ENCODE results near the gene MGST2. TPM values are rescaled to one million over a fixed set of nuclear protein-coding genes. Genes with fewer than 3 reads are reported as not detected.

Gene MGST2
- total RNA-seq, 8 experiments from 2014 or later = 4.9 to 44.0 (median 9.1) TPM

DNA sequence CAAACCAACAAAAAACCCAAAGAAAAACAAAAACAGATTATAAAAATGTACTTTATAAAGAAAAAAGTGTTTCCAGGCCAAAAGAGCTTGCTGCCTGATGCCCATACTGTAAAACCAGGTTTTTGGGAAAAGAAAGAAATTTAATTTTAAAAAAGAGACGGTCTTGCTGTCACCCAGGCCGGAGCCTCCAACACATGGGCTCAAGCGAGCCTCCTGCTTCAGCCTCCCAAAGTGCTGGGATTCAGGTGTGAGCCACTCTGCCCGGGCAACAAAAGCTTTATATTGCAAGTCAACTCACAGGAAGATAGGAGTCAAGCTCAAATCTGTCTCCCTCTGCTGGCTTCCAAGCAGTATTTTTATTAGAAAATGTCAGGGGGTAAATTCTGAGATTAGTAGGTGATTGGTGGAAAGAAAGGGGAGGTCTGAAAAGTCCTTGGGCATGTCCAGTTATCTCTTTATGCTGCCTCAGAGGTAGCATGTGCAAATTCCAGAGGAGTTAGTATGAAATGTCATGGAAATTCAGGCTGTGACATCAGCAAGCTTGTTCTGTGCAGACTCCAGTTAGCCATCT is 39.4 kb downstream of the MGST2 start:
- H3K27ac ChIP-seq = no peak overlapping the region
- peak in 2 of 8 experiments; percentile 20 to 27 for ATAC-seq (replicated peaks in 6 of 8)
- WGBS, 10 experiments = 40 to 100% (median 94%) methylated on average over 1 to 4 of the region's 4 CpGs; no CpG with 5 or more reads in 2 of the 10 experiments
- H3K4me1 ChIP-seq (replicated peaks in 1 of 2) = no peaks in the 10 kb centered on the region
- in situ Hi-C loops (cut with MboI; ENCODE audit: low pct_unique_long_range_greater_than_20kb in 2 of 9, low sequenced_read_pairs in 9 of 9, unreplicated experiment in 9 of 9) = no loop called here
- no peak overlapping the region for H3K4me3 ChIP-seq

DNA sequence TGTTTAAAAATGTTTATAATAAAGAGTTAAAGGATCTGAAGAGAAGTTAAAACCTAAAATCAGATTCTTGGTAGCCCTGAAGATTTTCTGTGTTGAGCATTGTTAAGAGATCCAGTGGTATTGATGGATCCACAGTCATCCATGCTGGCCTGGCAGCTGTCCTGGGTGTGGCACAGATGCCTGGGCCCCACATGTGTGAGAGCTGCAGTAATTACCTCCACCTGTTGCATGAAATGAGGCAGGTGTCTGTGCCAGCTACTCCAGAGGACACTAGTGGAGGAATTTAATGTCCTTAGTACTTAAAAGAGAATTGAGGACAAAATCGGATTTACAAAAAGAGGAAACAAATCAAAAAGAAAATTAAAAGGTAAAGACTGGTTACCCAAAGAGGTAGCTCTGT is 44.0 kb downstream of the MGST2 start:
- Histone ChIP-seq H3K27ac (no peak overlapping the region), H3K4me3 (no peak overlapping the region), H3K4me1 (replicated peaks in 1 of 2) (no peaks in the 10 kb centered on the region)
- no peak for ATAC-seq (replicated peaks in 6 of 8)
- WGBS, 10 experiments = 33 to 100% (median 60%) methylated on average over 1 of the region's 1 CpG; no CpG with 5 or more reads in 3 of the 10 experiments
- in situ Hi-C loops (cut with MboI; ENCODE audit: low pct_unique_long_range_greater_than_20kb in 2 of 9, low sequenced_read_pairs in 9 of 9, unreplicated experiment in 9 of 9) = no loop called here

DNA sequence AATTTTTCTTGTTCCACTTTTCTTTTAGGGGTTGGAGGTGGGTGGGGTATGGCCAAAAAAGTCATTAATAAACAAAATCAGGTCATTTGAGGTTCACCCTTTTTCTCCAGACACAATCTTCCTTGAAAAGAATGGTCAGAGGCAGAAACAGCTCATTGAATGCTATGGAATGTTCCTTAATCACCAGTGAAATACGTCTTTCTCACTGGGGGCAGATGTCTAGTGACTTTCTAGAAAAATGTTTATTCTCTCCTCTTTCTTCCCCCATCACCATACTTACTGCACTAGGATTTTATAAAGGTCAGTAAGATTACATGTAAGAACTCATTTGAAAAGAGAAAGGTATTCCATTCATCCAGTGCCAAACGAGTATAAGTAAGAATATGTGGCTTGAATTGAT is 44.5 kb downstream of the MGST2 start:
- 12 to 100% (median 69%) methylated on average over 1 to 2 of the region's 2 CpGs; no CpG with 5 or more reads in 2 of the 10 experiments for WGBS, 10 experiments
- in situ Hi-C loops (cut with MboI; ENCODE audit: low pct_unique_long_range_greater_than_20kb in 2 of 9, low sequenced_read_pairs in 9 of 9, unreplicated experiment in 9 of 9) = no loop called here
- ATAC-seq (replicated peaks in 6 of 8) = peak in 1 of 8 experiments; percentile 21
- Histone ChIP-seq H3K27ac (no peak overlapping the region), H3K4me3 (no peak overlapping the region), H3K4me1 (replicated peaks in 1 of 2) (no peaks in the 10 kb centered on the region)

DNA sequence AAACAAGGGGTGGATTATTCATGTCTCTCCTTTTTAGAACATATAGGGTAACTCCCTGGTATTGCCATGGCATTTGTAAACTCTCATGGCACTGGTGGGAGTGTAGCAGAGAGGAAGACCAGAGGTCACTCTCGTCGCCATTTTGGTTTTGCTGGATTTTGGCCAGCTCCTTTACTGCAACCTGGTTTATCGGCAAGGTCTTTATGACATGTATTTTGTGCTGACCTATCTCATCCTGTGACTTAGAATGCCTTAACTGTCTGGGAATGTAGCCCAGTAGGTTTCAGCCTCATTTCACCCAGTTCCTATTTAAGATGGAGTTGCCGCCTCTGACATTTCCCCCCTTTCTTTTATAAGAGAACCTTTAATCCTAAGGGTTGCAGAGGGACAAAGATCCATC is 45.8 kb downstream of the MGST2 start:
- in situ Hi-C loops (cut with MboI; ENCODE audit: low pct_unique_long_range_greater_than_20kb in 2 of 9, low sequenced_read_pairs in 9 of 9, unreplicated experiment in 9 of 9) = no loop called here
- Histone ChIP-seq H3K27ac (no peak overlapping the region), H3K4me1 (replicated peaks in 1 of 2) (no peaks in the 10 kb centered on the region), H3K4me3 (no peak overlapping the region)
- WGBS, 10 experiments = 43 to 100% (median 83%) methylated on average over 1 to 4 of the region's 4 CpGs; no CpG with 5 or more reads in 1 of the 10 experiments
- ATAC-seq (replicated peaks in 6 of 8) = no peak

DNA sequence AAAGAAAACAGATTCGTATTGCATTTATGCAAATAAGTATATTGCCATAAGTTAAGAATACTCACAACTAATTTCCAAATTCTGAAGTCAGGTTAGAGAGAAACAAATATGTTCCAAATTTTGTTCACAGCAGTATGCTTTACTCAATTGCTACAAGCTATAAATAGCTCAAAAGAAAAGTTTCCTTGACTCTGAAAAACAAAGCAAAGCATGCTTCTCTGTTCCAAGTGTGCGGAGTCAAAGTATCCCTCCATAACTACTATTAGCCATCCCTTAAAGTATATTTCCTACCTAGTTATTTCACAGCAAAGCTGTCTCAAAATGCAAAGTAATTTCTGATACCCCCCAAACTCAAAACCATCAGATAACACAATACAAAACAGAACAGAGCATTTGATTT is 47.3 kb downstream of the MGST2 start:
- Histone ChIP-seq H3K4me1 (replicated peaks in 1 of 2) (no peaks in the 10 kb centered on the region), H3K27ac (no peak overlapping the region), H3K4me3 (no peak overlapping the region)
- WGBS, 10 experiments = 25 to 100% (median 94%) methylated on average over 1 to 2 of the region's 2 CpGs; no CpG with 5 or more reads in 1 of the 10 experiments
- no peak for ATAC-seq (replicated peaks in 6 of 8)
- in situ Hi-C loops (cut with MboI; ENCODE audit: low pct_unique_long_range_greater_than_20kb in 2 of 9, low sequenced_read_pairs in 9 of 9, unreplicated experiment in 9 of 9) = no loop called here

DNA sequence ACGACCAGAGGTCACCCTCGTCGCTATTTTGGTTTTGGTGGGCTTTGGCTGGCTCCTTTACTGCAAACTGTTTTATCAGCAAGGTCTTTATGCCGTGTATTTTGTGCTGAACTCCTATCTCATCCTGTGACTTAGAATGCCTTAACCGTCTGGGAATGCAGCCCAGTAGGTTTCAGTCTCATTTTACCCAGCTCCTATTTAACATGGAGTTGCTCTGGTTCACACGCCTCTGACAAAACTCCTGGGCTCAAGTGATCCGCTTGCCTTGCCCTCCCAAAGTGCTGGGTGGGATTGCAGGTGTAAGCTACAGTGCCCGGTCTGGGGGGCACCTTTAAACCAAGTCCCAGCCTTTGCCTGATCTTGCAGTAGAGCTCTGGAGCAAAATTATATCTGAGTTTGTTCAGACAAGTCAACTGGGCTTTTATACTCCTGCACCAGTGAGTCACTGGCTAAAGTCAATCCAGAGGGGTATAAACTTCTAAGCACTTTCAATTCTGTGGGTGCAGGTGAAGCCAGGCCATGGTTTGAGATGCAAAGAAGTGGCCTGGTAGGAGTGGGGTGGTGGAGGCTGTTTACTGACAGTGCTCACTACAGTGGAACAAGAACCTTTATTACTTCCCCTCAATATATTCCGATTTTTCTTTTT is 50.2 kb downstream of the MGST2 start:
- Histone ChIP-seq H3K4me3 (no peak overlapping the region), H3K27ac (no peak overlapping the region), H3K4me1 (replicated peaks in 1 of 2) (no peaks in the 10 kb centered on the region)
- WGBS, 10 experiments = 71 to 100% (median 86%) methylated on average over 1 to 6 of the region's 9 CpGs; no CpG with 5 or more reads in 2 of the 10 experiments
- in situ Hi-C loops (cut with MboI; ENCODE audit: low pct_unique_long_range_greater_than_20kb in 2 of 9, low sequenced_read_pairs in 9 of 9, unreplicated experiment in 9 of 9) = no loop called here
- ATAC-seq (replicated peaks in 6 of 8) = no peak

DNA sequence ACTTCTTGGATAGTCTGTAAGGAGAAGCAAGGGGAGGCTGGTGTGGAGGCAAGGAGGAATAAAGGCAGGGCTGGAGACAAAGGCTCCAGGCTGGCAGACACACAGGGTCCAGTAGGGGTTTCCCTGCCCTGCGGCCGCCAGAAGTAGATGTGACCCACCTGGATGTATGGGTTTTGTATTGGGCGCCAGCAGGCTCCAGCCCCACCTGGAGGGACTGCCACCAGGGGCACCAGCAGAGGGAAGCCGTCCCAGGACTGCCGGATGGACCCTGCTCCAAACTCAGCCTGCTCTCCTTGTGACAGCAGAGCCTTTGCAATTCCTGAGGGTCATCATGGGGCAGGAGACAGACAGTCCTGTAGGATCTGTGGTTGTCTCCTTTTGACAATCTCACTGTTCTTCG is 52.7 kb downstream of the MGST2 start:
- in situ Hi-C loops (cut with MboI; ENCODE audit: low pct_unique_long_range_greater_than_20kb in 2 of 9, low sequenced_read_pairs in 9 of 9, unreplicated experiment in 9 of 9) = no loop called here
- no peak for ATAC-seq (replicated peaks in 6 of 8)
- Histone ChIP-seq H3K4me3 (no peak overlapping the region), H3K27ac (no peak overlapping the region), H3K4me1 (replicated peaks in 1 of 2) (no peaks in the 10 kb centered on the region)
- WGBS, 10 experiments = 80 to 100% methylated on average over 1 to 3 of the region's 6 CpGs; no CpG with 5 or more reads in 8 of the 10 experiments

DNA sequence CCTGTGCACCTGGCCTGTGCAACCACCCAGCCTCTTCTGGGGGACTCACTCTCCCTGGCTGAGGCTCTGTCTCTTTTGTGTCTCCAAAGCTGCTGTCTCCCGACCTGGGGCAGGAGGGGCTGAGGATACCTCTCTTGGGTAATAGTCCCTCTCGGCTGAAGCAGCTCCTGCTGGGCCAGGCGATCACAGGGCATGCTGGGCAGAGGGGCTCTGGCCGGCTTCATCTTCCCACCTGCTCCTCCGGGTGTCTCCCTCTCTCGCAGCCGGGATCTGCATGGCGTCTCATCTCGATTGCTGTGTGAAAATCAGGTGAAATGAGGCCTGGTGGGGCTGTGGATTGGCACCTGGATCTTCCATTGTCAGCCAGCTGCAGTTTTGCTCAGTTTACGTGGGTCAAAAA is 53.2 kb downstream of the MGST2 start:
- WGBS, 10 experiments = 67 to 100% (median 87%) methylated on average over 1 to 3 of the region's 10 CpGs; no CpG with 5 or more reads in 4 of the 10 experiments
- Histone ChIP-seq H3K4me3 (no peak overlapping the region), H3K27ac (no peak overlapping the region), H3K4me1 (replicated peaks in 1 of 2) (no peaks in the 10 kb centered on the region)
- in situ Hi-C loops (cut with MboI; ENCODE audit: low pct_unique_long_range_greater_than_20kb in 2 of 9, low sequenced_read_pairs in 9 of 9, unreplicated experiment in 9 of 9) = no loop called here
- ATAC-seq (replicated peaks in 6 of 8) = no peak

DNA sequence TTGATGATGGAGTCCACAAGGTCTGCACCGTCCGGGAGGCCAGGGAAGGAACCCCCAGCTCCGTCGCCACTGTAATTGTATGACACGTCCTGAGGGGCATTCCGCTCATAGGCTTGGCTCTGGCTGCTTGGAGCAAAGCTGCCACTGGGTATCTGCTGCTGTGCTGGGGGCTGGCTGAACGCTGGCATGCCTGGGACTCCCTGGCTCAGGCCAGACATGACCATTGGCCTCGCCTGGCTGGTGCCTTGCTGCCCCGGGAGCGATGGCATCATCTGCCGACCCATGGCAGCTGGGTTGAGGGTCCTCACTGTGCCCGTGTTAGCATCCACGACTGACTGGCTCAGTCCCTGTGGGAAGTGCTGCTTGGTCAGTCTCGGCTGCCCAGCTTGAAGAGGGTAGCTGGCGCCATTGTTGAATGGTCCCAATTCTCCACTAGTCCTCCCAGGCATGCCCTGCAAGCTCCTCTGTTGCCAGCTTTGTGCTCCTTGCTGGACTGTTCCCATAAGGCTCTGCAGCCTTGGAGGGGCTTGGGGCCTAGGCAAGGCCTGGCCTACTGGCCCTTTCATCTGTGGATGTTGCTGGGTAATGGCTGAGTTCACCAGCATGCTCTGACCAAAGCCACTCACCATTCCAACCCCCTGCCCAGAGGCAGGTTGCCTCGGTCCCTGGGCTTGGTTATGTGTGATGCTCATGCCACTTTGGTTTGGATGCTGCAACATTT is 53.9 kb downstream of the MGST2 start:
- H3K27ac ChIP-seq = no peak overlapping the region
- no peaks in the 10 kb centered on the region for H3K4me1 ChIP-seq (replicated peaks in 1 of 2)
- ATAC-seq (replicated peaks in 6 of 8) = no peak
- in situ Hi-C loops (cut with MboI; ENCODE audit: low pct_unique_long_range_greater_than_20kb in 2 of 9, low sequenced_read_pairs in 9 of 9, unreplicated experiment in 9 of 9) = no loop called here
- no peak overlapping the region for H3K4me3 ChIP-seq
- 83 to 100% (median 94%) methylated on average over 1 to 13 of the region's 16 CpGs; no CpG with 5 or more reads in 4 of the 10 experiments for WGBS, 10 experiments

DNA sequence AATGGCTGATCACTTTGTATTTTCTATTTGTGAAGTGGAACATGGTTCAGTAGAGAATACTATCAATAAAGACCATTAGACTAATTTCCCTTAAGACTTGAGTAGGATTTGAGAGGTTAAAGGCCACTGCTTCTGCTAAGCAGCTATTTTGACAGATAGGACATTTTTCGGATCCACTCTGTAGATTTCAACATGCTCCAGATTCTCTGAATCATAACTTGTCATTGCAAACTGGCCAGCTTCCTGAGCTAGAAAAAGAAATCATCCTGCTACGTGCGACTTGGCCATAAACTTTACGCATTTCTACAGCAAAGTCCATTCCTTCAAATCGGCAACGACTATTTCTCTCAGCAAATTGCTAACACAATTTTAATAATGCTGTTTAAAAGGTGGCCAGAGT is 55.2 kb downstream of the MGST2 start:
- no peaks in the 10 kb centered on the region for H3K4me1 ChIP-seq (replicated peaks in 1 of 2)
- 54 to 96% (median 89%) methylated on average over 1 to 6 of the region's 6 CpGs for WGBS, 10 experiments
- no peak for ATAC-seq (replicated peaks in 6 of 8)
- in situ Hi-C loops (cut with MboI; ENCODE audit: low pct_unique_long_range_greater_than_20kb in 2 of 9, low sequenced_read_pairs in 9 of 9, unreplicated experiment in 9 of 9) = no loop called here
- no peak overlapping the region for H3K27ac ChIP-seq
- no peak overlapping the region for H3K4me3 ChIP-seq

DNA sequence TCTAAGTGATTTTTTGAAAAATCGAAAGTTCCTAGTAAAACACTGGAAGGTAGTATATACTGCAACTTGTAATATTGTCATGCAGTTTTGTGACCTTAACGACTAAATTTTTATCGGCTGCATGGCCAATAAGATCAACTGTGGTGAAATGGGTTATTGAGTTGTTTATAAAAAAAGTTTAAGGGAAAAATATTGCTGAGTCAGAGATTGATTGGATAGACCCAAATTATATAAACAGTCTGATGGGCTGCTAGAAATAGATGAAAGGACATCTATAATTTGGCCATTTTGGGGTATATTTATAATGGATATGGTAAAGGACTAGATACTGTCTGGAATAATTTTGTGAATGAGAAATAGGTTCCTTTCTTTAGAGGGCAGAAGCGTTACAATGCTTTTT is 56.2 kb downstream of the MGST2 start:
- Histone ChIP-seq H3K4me3 (no peak overlapping the region), H3K4me1 (replicated peaks in 1 of 2) (peaks cover 5 to 9% of the 10 kb centered on the region in 2 donors), H3K27ac (no peak overlapping the region)
- in situ Hi-C loops (cut with MboI; ENCODE audit: low pct_unique_long_range_greater_than_20kb in 2 of 9, low sequenced_read_pairs in 9 of 9, unreplicated experiment in 9 of 9) = no loop called here
- ATAC-seq (replicated peaks in 6 of 8) = no peak
- 42 to 84% (median 67%) methylated on average over 2 to 4 of the region's 4 CpGs for whole genome bisulfite sequencing, 10 experiments

DNA sequence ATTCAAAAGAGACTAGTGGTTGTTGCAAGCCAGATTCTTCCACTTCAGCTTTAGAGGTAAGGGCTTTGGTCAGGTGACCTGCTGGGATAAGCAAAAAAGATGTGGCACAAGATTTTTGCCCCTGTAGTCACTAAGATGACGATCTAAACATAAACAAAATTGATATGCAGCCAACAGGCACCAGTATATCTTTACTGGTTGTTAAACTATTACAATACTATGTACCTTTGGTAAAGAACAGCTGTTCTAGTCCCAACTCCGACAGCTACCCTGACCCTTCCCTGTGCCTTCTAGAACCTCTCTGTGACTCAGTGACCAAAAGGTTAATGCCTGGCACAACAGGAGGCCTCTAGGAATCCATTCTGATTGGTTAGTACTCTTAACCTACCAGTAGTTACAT is 59.6 kb downstream of the MGST2 start:
- H3K4me3 ChIP-seq = no peak overlapping the region
- no peak overlapping the region for H3K27ac ChIP-seq
- 54 to 100% (median 90%) methylated on average over 1 to 2 of the region's 2 CpGs; no CpG with 5 or more reads in 5 of the 10 experiments for WGBS, 10 experiments
- peaks cover 8 to 13% of the 10 kb centered on the region in 2 donors for H3K4me1 ChIP-seq (replicated peaks in 1 of 2)
- in situ Hi-C loops (cut with MboI; ENCODE audit: low pct_unique_long_range_greater_than_20kb in 2 of 9, low sequenced_read_pairs in 9 of 9, unreplicated experiment in 9 of 9) = loop anchor here in 4 of 9 experiments (25.0 kb wide), 4 partner anchors 262 to 537 kb away; partner anchors contain the start of gene MAML3 (in 1 of the 4)
- ATAC-seq (replicated peaks in 6 of 8) = no peak

DNA sequence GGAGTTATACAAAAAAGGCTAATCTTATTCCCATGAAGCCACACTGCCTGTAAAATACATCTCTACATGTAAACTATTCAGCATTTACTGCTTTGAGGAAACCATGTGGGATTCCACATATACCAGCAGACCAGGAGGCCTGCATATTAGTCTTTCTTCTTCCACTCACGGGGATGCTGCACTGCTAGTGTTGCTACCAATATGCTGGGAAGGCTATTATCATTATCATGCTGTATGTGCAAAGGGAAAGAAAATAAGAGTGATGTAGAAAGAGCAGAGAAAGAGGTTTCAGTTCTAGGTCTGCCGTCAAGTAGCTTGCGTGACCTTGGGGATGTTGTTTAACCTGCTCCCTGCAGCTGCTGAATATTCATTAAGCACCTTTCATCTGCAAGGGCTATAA is 61.0 kb downstream of the MGST2 start:
- Histone ChIP-seq H3K4me1 (replicated peaks in 1 of 2) (peaks cover 8 to 13% of the 10 kb centered on the region in 2 donors), H3K4me3 (no peak overlapping the region), H3K27ac (no peak overlapping the region)
- 42 to 100% (median 66%) methylated on average over 1 to 3 of the region's 3 CpGs; no CpG with 5 or more reads in 2 of the 10 experiments for WGBS, 10 experiments
- in situ Hi-C loops (cut with MboI; ENCODE audit: low pct_unique_long_range_greater_than_20kb in 2 of 9, low sequenced_read_pairs in 9 of 9, unreplicated experiment in 9 of 9) = loop anchor here in 4 of 9 experiments (25.0 kb wide), 4 partner anchors 261 to 536 kb away; partner anchors contain the start of gene MAML3 (in 1 of the 4)
- ATAC-seq (replicated peaks in 6 of 8) = peak in 3 of 8 experiments; percentile 18 to 68 (median 21)

Data from motor neuron (in vitro differentiated cells).